ENCODE data around the gene SEPTIN10.
"Not testable (repeated sequence)": the region's sequence is repeated elsewhere in the genome, so short reads cannot be mapped to it uniquely, and the experiment has no call there.

The SEPTIN10 gene

GRCh38 chr2:109649736-109650695, 36.2 kb upstream of the SEPTIN10 start:
- TF ChIP-seq CTCF (IDR thresholded peaks at IDR 0.05; ENCODE audit: low read depth, low read length) = no peak
- no peak overlapping the region for H3K4me3 ChIP-seq (ENCODE audit: low read depth, low read length)

- no peak for TF ChIP-seq CTCF (IDR thresholded peaks at IDR 0.05; ENCODE audit: low read depth, low read length)
- H3K4me3 ChIP-seq (ENCODE audit: low read depth, low read length) = no peak overlapping the region
Observed at GRCh38 chr2:109648041-109648527, 34.3 kb upstream of the SEPTIN10 start.

- no peak overlapping the region for H3K4me3 ChIP-seq (ENCODE audit: low read depth, low read length)
- no peak for TF ChIP-seq CTCF (IDR thresholded peaks at IDR 0.05; ENCODE audit: low read depth, low read length)
Observed at GRCh38 chr2:109647636-109648035, 33.9 kb upstream of the SEPTIN10 start.

- no peak for TF ChIP-seq CTCF (IDR thresholded peaks at IDR 0.05; ENCODE audit: low read depth, low read length)
- no peak overlapping the region for H3K4me3 ChIP-seq (ENCODE audit: low read depth, low read length)
Observed at GRCh38 chr2:109646961-109647360, 33.2 kb upstream of the SEPTIN10 start.

- H3K4me3 ChIP-seq (ENCODE audit: low read depth, low read length) = no peak overlapping the region
- no peak for TF ChIP-seq CTCF (IDR thresholded peaks at IDR 0.05; ENCODE audit: low read depth, low read length)
Observed at GRCh38 chr2:109645412-109646184, 31.8 kb upstream of the SEPTIN10 start.

GRCh38 chr2:109644571-109645275, 31.0 kb upstream of the SEPTIN10 start:
- TF ChIP-seq CTCF (IDR thresholded peaks at IDR 0.05; ENCODE audit: low read depth, low read length) = no peak
- no peak overlapping the region for H3K4me3 ChIP-seq (ENCODE audit: low read depth, low read length)

GRCh38 chr2:109640000-109640399, 26.2 kb upstream of the SEPTIN10 start:
- not testable (repeated sequence) for H3K4me3 ChIP-seq (ENCODE audit: low read depth, low read length)
